ENCODE data around the gene CD44. TPM values are rescaled to one million over a fixed set of nuclear protein-coding genes. Genes with fewer than 3 reads are reported as not detected.

Gene CD44
- total RNA-seq, 3 donors from 2014 or later (not counting 1 experiment from before 2014, with no cell fraction given), result 354 to 638 (median 490) TPM

DNA sequence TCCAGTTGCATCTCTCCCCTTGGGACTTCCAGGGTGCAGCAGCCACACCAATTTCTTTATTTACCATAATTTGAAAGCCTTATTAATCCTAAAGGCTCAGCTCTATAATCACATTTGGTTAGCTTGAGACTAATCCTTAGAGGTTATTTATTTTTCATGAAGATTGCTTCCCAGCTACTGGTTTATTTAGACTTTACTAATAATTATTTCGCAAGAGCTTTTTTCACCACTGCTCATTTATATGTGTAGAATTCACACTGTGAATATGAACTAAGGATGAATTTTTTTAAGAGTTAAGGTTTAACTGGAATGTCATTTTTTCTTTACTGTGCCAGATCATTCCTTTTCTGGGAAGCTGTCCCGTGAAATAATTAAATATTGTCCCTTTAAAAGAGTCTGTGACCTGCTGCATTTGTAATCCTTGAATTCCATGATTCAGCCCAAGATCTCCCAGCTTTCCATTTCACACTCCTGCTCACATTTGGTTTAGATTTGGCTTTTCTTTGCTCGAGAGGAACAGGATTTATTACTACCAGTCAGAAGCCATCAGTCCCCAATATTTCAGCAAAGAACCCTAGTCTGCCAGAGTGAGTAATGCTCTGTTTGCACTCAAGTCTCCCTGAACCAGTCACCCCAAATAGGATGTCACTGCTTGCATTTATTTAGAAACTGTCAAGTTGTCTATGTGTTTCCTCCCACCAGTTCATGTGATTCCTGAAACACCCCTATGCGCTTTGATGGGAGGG lies 4.4 kb upstream of the CD44 start:
- Histone ChIP-seq H3K27me3 (ENCODE audit: control insufficient read depth, insufficient read depth, low read length) (no peaks in the 10 kb centered on the region), H3K4me3 (ENCODE audit: low read length) (no peak overlapping the region), H3K36me3 (ENCODE audit: control insufficient read depth, insufficient read depth, low read length) (no peaks in the 10 kb centered on the region), H3K27ac (ENCODE audit: low read length) (no peak overlapping the region), H3K4me1 (ENCODE audit: control insufficient read depth, insufficient read depth, low read length) (peaks cover 7% of the 10 kb centered on the region), H3K9me3 (ENCODE audit: control insufficient read depth, insufficient read depth, low read length) (no peaks in the 10 kb centered on the region)
- Mint-ChIP-seq H3K27ac (no peak overlapping the region), H3K27me3 (ENCODE audit: low read depth in 2 of 2) (peaks cover 0 to 3% of the 10 kb centered on the region in 2 donors), H3K36me3 (no peaks in the 10 kb centered on the region), H3K4me3 (no peak overlapping the region), H3K9me3 (peaks cover 0 to 3% of the 10 kb centered on the region in 2 donors), H3K4me1 (peaks cover 35 to 42% of the 10 kb centered on the region in 2 donors)
- WGBS (ENCODE audit: insufficient coverage), result 88% methylated on average over 2 of the region's 4 CpGs
- intact Hi-C loops (cut with micrococcal nuclease), result no loop called here
- TF ChIP-seq, protein P1, sequence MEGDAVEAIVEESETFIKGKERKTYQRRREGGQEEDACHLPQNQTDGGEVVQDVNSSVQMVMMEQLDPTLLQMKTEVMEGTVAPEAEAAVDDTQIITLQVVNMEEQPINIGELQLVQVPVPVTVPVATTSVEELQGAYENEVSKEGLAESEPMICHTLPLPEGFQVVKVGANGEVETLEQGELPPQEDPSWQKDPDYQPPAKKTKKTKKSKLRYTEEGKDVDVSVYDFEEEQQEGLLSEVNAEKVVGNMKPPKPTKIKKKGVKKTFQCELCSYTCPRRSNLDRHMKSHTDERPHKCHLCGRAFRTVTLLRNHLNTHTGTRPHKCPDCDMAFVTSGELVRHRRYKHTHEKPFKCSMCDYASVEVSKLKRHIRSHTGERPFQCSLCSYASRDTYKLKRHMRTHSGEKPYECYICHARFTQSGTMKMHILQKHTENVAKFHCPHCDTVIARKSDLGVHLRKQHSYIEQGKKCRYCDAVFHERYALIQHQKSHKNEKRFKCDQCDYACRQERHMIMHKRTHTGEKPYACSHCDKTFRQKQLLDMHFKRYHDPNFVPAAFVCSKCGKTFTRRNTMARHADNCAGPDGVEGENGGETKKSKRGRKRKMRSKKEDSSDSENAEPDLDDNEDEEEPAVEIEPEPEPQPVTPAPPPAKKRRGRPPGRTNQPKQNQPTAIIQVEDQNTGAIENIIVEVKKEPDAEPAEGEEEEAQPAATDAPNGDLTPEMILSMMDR (IDR thresholded peaks at IDR 0.05), result no peak
- ATAC-seq, result no peak
- no peak for DNase-seq

DNA sequence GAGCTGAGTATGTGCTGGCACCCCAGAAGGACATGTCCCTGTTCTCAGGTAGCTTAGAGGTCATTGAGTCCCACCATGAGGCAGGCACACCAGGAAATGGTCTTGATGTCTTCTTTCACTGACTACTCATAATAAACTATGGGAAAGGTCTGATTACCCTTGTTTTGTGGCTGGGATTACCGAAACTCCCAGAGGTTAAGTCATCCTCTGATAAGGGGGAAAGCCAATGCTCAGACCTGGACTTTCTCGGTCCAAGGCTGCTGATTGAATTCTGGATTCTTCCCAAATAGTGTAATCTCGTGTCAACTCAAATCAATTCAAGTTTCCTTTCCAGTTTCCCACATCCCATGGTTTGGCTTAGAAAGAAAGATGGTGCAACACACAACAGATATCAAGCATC lies 3.7 kb upstream of the CD44 start:
- H3K27ac ChIP-seq (ENCODE audit: low read length), result no peak overlapping the region
- peaks cover 13% of the 10 kb centered on the region for H3K4me1 ChIP-seq (ENCODE audit: control insufficient read depth, insufficient read depth, low read length)
- no peak for ATAC-seq
- TF ChIP-seq, protein P1 (IDR thresholded peaks at IDR 0.05), result no peak
- H3K9me3 ChIP-seq (ENCODE audit: control insufficient read depth, insufficient read depth, low read length), result no peaks in the 10 kb centered on the region
- no peak overlapping the region for H3K4me3 ChIP-seq (ENCODE audit: low read length)
- no peaks in the 10 kb centered on the region for H3K27me3 ChIP-seq (ENCODE audit: control insufficient read depth, insufficient read depth, low read length)
- 85% methylated on average over 3 of the region's 3 CpGs for WGBS (ENCODE audit: insufficient coverage)
- H3K36me3 ChIP-seq (ENCODE audit: control insufficient read depth, insufficient read depth, low read length), result no peaks in the 10 kb centered on the region
- Mint-ChIP-seq H3K36me3 (no peaks in the 10 kb centered on the region), H3K27me3 (ENCODE audit: low read depth in 2 of 2) (peaks cover 0 to 3% of the 10 kb centered on the region in 2 donors), H3K4me1 (peaks cover 39 to 49% of the 10 kb centered on the region in 2 donors), H3K27ac (no peak overlapping the region), H3K4me3 (no peak overlapping the region), H3K9me3 (peaks cover 0 to 3% of the 10 kb centered on the region in 2 donors)
- intact Hi-C loops (cut with micrococcal nuclease), result no loop called here
- no peak for DNase-seq

DNA sequence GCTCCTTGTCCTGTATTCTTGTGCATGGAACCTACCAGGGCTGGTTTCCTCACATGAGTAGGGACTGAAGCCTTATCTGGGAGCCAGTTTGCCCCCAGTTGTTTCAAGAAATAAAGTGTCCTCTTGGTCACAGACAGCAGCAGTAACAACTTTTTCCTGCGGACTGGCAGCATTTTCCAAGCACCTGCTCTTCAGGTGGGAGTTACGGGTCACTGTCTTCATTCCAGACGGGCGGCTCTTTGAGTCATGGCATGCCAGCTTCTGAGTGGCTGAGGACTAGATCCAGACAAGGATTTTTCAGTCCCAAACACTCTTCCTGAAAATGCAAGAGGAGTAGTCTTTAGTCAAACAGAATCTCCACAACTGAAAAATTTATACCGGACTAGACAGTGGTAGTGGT lies 2.7 kb upstream of the CD44 start:
- Mint-ChIP-seq H3K4me1 (peaks cover 44 to 60% of the 10 kb centered on the region in 2 donors), H3K27ac (no peak overlapping the region), H3K4me3 (no peak overlapping the region), H3K36me3 (no peaks in the 10 kb centered on the region), H3K27me3 (ENCODE audit: low read depth in 2 of 2) (peaks cover 0 to 3% of the 10 kb centered on the region in 2 donors), H3K9me3 (peaks cover 0 to 3% of the 10 kb centered on the region in 2 donors)
- H3K9me3 ChIP-seq (ENCODE audit: control insufficient read depth, insufficient read depth, low read length), result no peaks in the 10 kb centered on the region
- 97% methylated on average over 4 of the region's 5 CpGs for WGBS (ENCODE audit: insufficient coverage)
- no peak overlapping the region for H3K27ac ChIP-seq (ENCODE audit: low read length)
- intact Hi-C loops (cut with micrococcal nuclease), result no loop called here
- H3K4me1 ChIP-seq (ENCODE audit: control insufficient read depth, insufficient read depth, low read length), result peaks cover 22% of the 10 kb centered on the region
- TF ChIP-seq, protein P1 (IDR thresholded peaks at IDR 0.05), result no peak
- no peak overlapping the region for H3K4me3 ChIP-seq (ENCODE audit: low read length)
- H3K27me3 ChIP-seq (ENCODE audit: control insufficient read depth, insufficient read depth, low read length), result no peaks in the 10 kb centered on the region
- no peaks in the 10 kb centered on the region for H3K36me3 ChIP-seq (ENCODE audit: control insufficient read depth, insufficient read depth, low read length)
- no peak for ATAC-seq
- no peak for DNase-seq

Measured in natural killer cell (primary cell).